Lung (tissue), 12 donors: ENCODE results near the gene RASSF8. TPM values are rescaled to one million over a fixed set of nuclear protein-coding genes. Genes with fewer than 3 reads are reported as not detected.

Source experiments
- ATAC-seq: fragments of 200-7000 bp; cut with Tn5 transposase; one replicate; pipeline ENCODE4 v1.9.1; 2020; ENCODE audit warnings: moderate number of reproducible peaks; ENCODE audit not compliant: insufficient read depth, low FRiP score
- DNase-seq, 3 donors: peaks; one replicate each; pipeline ENCODE4 v3.0.0-alpha.2; 2013 to 2017
- H3K27ac ChIP-seq, 2 donors: one replicate each; pipeline ENCODE4 v1.5.1; 2013; ENCODE audit warnings: mild to moderate bottlenecking in 2 of 2, moderate library complexity in 2 of 2, control low read depth in 1 of 2, inconsistent platforms in 1 of 2, low read depth in 1 of 2, low read length in 1 of 2
- H3K27me3 ChIP-seq, 3 donors: one replicate each; pipeline ENCODE4 v1.5.1; 2013; ENCODE audit warnings: low read length in 2 of 3; ENCODE audit not compliant: control insufficient read depth in 3 of 3, insufficient read depth in 3 of 3
- H3K36me3 ChIP-seq, 4 donors: one replicate each; pipeline ENCODE4 v1.5.1; 2013; ENCODE audit warnings: low read length in 4 of 4, mild to moderate bottlenecking in 1 of 4, moderate library complexity in 1 of 4; ENCODE audit not compliant: control insufficient read depth in 4 of 4, insufficient read depth in 4 of 4
- H3K4me1 ChIP-seq, 5 donors: one replicate each; pipeline ENCODE4 v1.5.1; 2013; ENCODE audit warnings: low read length in 5 of 5, mild to moderate bottlenecking in 2 of 5, moderate library complexity in 1 of 5; ENCODE audit not compliant: control insufficient read depth in 5 of 5, insufficient read depth in 5 of 5
- H3K4me3 ChIP-seq: one replicate; pipeline ENCODE4 v1.5.1; 2013; ENCODE audit warnings: mild to moderate bottlenecking, control low read depth, moderate library complexity
- H3K9ac ChIP-seq, 2 donors: one replicate each; pipeline ENCODE4 v1.5.1; 2013; ENCODE audit warnings: low read length in 2 of 2, control low read depth in 1 of 2; ENCODE audit not compliant: insufficient read depth in 1 of 2
- H3K9me3 ChIP-seq, 4 donors: one replicate each; pipeline ENCODE4 v1.5.1; 2013; ENCODE audit warnings: low read length in 3 of 4, mild to moderate bottlenecking in 1 of 4, moderate library complexity in 1 of 4; ENCODE audit not compliant: control insufficient read depth in 4 of 4, insufficient read depth in 3 of 4
- WGBS, 2 donors: extraction: QIAGEN DNeasy Blood & Tissue Kit; methylation state at CpG; one replicate each; pipeline ENCODE4 v1.1.7; 2013; 5-methylcytosine and 5-hydroxymethylcytosine counted together
- polyA plus RNA-seq, 2 donors: library from polyadenylated mRNA; stranded (reverse); fragments of 200-250 nt; gene quantifications; one replicate each; pipeline ENCODE4 v1.2.1, GENCODE V29; 2013
- total RNA-seq, 2 donors: library from RNA; depleted of rRNA in 1 of 2; stranded (reverse); fragments of >200 nt in 1 of 2; gene quantifications; one replicate each; pipeline ENCODE4 v1.2.1, GENCODE V29; 2014 to 2021
- TF ChIP-seq, protein P1 (sequence below): IDR thresholded peaks from 2 replicates; pipeline ENCODE4 v1.5.1; 2012; ENCODE audit warnings: mild to moderate bottlenecking; ENCODE audit errors: control extremely low read depth, extremely low read depth
- donor health status: control.
- donor health status: control.
- donor health status: Bipolar disorder and iron deficiency.
- donor health status: healthy.
- donor health status: DM: yes; HTN: yes; CAD: no.

Gene RASSF8
- total and polyA plus RNA-seq, 4 donors: 9.0 to 68.4 (median 28.2) TPM

DNA sequence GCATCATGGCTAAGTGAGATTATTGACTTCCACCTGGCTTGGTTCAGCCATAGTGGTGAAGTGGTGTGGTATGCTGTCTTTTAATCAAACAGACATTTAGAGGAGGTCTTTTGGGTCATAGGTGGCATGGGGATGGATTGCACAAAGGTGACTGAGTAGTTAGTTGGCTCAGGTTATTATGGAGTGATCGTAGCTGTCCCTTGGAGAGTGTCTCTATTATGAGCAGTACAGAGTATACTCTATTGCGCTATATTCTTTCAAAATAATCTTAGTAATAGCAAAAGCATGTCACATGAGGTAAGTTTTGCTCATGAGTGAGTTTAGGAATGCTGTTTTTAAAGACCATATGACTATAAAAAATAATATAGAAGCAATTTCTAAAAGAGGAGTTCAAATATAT lies 60.4 kb downstream of the RASSF8 start:
- Histone ChIP-seq H3K4me3 (no peak overlapping the region), H3K27me3 (no peaks in the 10 kb centered on the region), H3K9ac (no peak overlapping the region), H3K27ac (no peak overlapping the region), H3K9me3 (no peaks in the 10 kb centered on the region), H3K36me3 (no peaks in the 10 kb centered on the region), H3K4me1 (peaks cover 0 to 8% (median 4%) of the 10 kb centered on the region in 5 donors)
- 92 to 96% methylated on average over 2 of the region's 2 CpGs for WGBS, 2 donors
- ATAC-seq: no peak
- DNase-seq: no peak
- TF ChIP-seq, protein P1, sequence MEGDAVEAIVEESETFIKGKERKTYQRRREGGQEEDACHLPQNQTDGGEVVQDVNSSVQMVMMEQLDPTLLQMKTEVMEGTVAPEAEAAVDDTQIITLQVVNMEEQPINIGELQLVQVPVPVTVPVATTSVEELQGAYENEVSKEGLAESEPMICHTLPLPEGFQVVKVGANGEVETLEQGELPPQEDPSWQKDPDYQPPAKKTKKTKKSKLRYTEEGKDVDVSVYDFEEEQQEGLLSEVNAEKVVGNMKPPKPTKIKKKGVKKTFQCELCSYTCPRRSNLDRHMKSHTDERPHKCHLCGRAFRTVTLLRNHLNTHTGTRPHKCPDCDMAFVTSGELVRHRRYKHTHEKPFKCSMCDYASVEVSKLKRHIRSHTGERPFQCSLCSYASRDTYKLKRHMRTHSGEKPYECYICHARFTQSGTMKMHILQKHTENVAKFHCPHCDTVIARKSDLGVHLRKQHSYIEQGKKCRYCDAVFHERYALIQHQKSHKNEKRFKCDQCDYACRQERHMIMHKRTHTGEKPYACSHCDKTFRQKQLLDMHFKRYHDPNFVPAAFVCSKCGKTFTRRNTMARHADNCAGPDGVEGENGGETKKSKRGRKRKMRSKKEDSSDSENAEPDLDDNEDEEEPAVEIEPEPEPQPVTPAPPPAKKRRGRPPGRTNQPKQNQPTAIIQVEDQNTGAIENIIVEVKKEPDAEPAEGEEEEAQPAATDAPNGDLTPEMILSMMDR: no peak

DNA sequence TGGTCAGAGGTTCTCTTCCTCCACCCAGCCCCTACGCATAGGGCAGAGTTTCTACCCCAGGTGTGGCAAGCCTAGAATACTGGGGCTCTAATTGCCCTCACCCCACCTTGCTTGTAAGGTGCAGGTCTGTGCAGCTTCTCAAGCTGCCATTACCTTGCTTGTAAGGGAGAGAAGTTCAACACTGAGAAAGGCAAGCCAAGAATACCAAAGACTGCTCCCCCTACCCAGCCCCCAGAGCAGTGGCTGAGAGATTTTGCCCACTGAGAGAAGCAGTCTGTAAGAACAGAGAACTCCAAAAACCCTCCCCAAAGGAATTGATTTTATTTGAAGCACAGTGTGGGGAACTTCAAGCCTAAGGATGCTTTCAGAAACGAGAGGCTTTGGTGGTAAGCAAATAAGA lies 63.1 kb downstream of the RASSF8 start:
- no peak overlapping the region for H3K9ac ChIP-seq
- no peak for DNase-seq
- peaks cover 0 to 4% (median 2%) of the 10 kb centered on the region in 5 donors for H3K4me1 ChIP-seq
- TF ChIP-seq, protein P1: no peak
- no peaks in the 10 kb centered on the region for H3K9me3 ChIP-seq
- ATAC-seq: no peak
- H3K27me3 ChIP-seq: no peaks in the 10 kb centered on the region
- WGBS, 2 donors: 88 to 90% methylated on average over 2 of the region's 2 CpGs
- H3K4me3 ChIP-seq: no peak overlapping the region
- H3K36me3 ChIP-seq: no peaks in the 10 kb centered on the region
- no peak overlapping the region for H3K27ac ChIP-seq

DNA sequence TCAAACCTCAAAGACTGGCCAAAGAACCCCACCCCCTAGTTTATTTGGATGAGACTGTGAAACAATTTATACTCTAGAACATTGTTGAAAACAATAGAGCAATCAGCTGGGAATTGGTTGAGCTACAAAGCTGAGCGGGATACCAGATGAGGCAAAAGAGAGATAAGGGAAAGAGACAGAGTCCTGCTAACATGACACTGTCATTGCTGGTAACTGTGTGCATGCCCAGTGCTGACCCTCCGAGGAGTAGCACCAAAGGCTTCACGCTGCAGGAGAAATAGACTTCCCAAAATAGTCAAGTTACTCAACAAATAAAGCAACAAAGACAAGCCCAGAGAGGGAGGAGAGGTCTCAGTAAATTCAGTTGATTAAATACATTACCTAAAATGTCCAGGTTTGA lies 63.6 kb downstream of the RASSF8 start:
- 86 to 88% methylated on average over 3 of the region's 3 CpGs for WGBS, 2 donors
- H3K27ac ChIP-seq: no peak overlapping the region
- no peak overlapping the region for H3K9ac ChIP-seq
- ATAC-seq: no peak
- H3K4me3 ChIP-seq: no peak overlapping the region
- no peaks in the 10 kb centered on the region for H3K27me3 ChIP-seq
- TF ChIP-seq, protein P1: no peak
- peaks cover 0 to 4% (median 0%) of the 10 kb centered on the region in 5 donors for H3K4me1 ChIP-seq
- no peaks in the 10 kb centered on the region for H3K9me3 ChIP-seq
- no peak for DNase-seq
- no peaks in the 10 kb centered on the region for H3K36me3 ChIP-seq

DNA sequence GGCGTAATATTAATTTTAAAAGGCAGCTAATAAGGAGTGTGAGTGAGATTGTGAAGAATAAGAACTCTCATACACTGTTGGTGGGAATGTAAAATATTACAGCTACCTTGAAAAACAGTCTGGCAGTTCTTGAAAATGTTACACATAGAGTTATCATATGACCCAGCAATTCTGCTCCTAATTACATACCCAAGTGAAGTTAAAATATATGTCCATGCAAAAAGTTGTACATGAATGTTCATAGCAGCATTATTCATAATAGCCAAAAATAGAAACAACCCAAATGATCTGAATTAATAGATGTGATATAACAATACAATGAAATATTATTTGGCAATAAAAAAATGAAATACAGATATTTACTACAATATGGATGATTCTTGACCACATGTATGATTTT lies 68.2 kb downstream of the RASSF8 start:
- H3K27ac ChIP-seq: no peak overlapping the region
- H3K4me3 ChIP-seq: no peak overlapping the region
- TF ChIP-seq, protein P1: no peak
- no peaks in the 10 kb centered on the region for H3K9me3 ChIP-seq
- no peaks in the 10 kb centered on the region for H3K27me3 ChIP-seq
- H3K36me3 ChIP-seq: no peaks in the 10 kb centered on the region
- WGBS, 2 donors: 97 to 99% methylated on average over 1 of the region's 1 CpG
- no peak overlapping the region for H3K9ac ChIP-seq
- no peak for ATAC-seq
- no peak for DNase-seq
- H3K4me1 ChIP-seq: peaks cover 0 to 36% (median 5%) of the 10 kb centered on the region in 5 donors
